Forelimb muscle (tissue), 1 donor: ENCODE results near the gene RBM42. TPM values are rescaled to one million over a fixed set of nuclear protein-coding genes. Genes with fewer than 3 reads are reported as not detected.
"Not testable (repeated sequence)": the region's sequence is repeated elsewhere in the genome, so short reads cannot be mapped to it uniquely, and the experiment has no call there.

Experiments
- DNase-seq: peaks from one replicate; pipeline ENCODE4 v3.0.0-alpha.2; 2013; ENCODE audit warnings: low read depth
- polyA plus RNA-seq: library from polyadenylated mRNA; unstranded; fragments of 120-200 nt; gene quantifications from one replicate; pipeline ENCODE4 v1.2.1, GENCODE V29; 2013; ENCODE audit not compliant: insufficient read length

Gene RBM42, protein sequence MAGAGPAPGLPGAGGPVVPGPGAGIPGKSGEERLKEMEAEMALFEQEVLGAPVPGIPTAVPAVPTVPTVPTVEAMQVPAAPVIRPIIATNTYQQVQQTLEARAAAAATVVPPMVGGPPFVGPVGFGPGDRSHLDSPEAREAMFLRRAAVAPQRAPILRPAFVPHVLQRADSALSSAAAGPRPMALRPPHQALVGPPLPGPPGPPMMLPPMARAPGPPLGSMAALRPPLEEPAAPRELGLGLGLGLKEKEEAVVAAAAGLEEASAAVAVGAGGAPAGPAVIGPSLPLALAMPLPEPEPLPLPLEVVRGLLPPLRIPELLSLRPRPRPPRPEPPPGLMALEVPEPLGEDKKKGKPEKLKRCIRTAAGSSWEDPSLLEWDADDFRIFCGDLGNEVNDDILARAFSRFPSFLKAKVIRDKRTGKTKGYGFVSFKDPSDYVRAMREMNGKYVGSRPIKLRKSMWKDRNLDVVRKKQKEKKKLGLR
- polyA plus RNA-seq = 44.1 TPM

GRCh38 chr19:35628565-35629331 is at the start of gene RBM42:
Gene RBM42 (plus strand): TSS chr19:35629036. CDS start chr19:35629154, 118 bp downstream.
- peak; percentile 98 for DNase-seq

- DNase-seq = no peak
Measured at GRCh38 chr19:35582760-35583159, 46.1 kb upstream of the RBM42 start.

GRCh38 chr19:35585848-35586247 is 43.0 kb upstream of the RBM42 start, which contains the start of gene PMIS2:
Gene PMIS2 (plus strand): TSS chr19:35586173. CDS start chr19:35586260, 87 bp downstream.
- DNase-seq = no peak

GRCh38 chr19:35587321-35587720 is 41.5 kb upstream of the RBM42 start:
- DNase-seq = no peak

- no peak for DNase-seq
Measured at GRCh38 chr19:35590875-35591274, 38.0 kb upstream of the RBM42 start.

GRCh38 chr19:35592226-35592625 is 36.6 kb upstream of the RBM42 start:
- DNase-seq = peak; percentile 19

- DNase-seq = not testable (repeated sequence)
Measured at GRCh38 chr19:35595026-35595425, 33.8 kb upstream of the RBM42 start.

DNA sequence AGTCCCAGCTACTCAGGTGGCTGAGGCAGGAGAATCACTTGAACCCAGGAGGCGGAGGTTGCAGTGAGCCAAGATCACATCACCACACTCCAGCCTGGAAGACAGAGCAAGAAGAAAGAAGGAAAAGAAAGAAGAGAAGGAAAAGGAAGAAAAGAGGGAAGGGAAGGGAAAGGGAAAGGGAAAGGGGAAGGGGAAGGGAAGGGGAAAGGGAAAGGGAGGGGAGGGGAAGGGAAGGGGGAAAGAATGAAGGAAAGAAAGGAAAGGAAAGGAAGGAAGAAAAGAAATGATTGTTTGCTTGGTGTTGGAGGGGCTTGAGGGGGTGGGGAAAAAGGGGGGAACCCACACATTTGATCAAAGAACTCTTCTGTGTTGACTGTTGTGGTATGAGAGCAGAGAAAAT is 32.9 kb upstream of the RBM42 start:
- no peak for DNase-seq

DNA sequence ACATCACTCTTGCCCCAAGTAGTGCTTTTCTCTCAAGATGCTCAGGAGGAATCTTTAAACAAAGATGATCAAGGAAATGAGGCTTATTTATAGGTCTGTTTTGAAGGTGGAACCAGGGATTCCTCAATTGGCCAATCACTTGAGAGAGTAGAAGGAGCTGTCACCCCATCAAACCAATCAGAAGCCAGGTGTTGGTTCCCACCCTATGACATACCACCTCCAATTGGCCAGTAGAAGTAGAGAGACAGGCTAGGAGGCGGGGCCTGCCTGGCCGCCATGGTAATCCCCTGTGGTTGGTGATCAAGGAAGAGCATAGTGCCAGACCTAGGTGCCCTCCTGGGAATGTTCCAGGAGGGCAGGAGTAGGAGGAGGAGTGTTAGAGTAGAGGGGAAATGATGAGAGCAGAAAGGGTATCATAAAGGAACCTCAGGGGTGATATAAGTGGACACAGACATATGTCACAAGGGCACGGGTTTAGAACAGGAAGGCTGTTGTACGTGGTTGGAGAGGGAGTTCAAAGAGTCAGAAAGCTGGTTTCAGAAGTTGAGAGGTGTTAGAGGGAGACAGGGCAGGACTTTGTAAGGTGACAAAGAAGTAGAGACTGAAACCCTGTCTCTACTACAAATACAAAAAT is 32.4 kb upstream of the RBM42 start:
- DNase-seq = no peak

GRCh38 chr19:35601971-35602370 is 26.9 kb upstream of the RBM42 start:
- DNase-seq = no peak

- DNase-seq = not testable (repeated sequence)
Measured at GRCh38 chr19:35604436-35604835, 24.4 kb upstream of the RBM42 start.

GRCh38 chr19:35607170-35607569 is 21.7 kb upstream of the RBM42 start:
- DNase-seq = not testable (repeated sequence)

DNA sequence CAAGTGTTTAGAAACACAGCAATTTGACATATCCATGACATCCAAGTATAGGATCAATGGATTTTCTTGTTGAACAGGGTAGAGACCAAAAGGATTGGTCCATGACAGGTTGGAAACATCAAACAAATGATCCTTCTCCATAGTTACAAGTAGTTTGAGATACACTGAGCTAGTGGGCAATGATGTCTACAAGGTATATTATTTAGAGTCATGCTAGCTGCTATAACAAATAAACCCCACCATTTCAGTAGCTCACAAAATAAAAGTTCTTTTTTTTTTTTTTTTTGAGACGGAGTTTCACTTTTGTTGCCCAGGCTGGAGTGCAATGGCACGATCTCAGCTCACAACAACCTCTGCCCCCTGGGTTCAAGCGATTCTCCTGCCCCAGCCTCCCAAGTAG is 21.2 kb upstream of the RBM42 start:
- no peak for DNase-seq

DNA sequence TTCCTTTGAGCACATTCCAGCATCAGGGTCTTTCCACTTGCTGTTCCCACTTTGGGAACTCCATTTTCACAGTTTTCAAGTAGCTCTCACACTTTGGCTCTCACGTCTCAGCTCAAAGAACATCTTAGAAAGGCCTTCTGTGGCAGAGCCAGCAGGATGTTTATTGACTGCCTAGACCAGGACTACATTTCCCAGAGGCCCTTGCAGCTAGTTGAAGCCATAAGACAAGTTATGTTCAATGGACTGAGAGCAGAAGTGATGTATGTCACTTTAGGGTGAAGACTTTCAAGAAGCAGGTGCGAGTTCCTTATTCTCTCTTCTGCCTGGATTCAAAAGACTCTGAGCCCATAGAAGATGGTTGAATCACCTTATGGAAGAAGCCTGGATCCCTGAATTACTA is 20.6 kb upstream of the RBM42 start:
- no peak for DNase-seq

DNA sequence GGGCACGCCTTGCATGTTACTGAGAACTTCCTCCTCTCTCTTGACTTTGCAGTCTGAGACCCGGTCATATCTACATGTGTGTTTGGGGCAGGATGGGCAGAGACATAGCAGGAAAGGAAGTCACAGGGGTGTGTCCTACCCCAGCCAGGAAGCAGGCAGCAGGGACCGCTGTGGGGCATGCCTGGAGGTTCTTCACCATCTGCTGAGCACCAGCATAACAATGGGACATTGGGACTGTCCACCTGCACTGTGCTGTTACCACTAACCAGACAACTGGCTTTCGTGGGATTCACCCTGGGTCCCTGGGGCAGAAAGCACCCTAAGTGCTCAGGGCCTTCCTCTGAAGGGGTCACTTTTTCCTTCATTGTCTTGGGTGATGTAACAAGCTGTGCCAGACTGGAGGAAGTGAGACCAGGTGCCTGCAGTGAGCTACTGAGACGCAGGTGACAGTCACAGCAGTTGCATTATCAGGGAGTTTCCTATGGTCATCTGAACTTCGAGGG is 18.9 kb upstream of the RBM42 start:
- no peak for DNase-seq

GRCh38 chr19:35612224-35612558 is 16.6 kb upstream of the RBM42 start:
- no peak for DNase-seq

- peak; percentile 73 for DNase-seq
Measured at GRCh38 chr19:35612559-35613321, 16.1 kb upstream of the RBM42 start, which contains the start of gene HAUS5. Gene HAUS5 (plus strand): TSS chr19:35612735. CDS start chr19:35612795, 60 bp downstream.

DNA sequence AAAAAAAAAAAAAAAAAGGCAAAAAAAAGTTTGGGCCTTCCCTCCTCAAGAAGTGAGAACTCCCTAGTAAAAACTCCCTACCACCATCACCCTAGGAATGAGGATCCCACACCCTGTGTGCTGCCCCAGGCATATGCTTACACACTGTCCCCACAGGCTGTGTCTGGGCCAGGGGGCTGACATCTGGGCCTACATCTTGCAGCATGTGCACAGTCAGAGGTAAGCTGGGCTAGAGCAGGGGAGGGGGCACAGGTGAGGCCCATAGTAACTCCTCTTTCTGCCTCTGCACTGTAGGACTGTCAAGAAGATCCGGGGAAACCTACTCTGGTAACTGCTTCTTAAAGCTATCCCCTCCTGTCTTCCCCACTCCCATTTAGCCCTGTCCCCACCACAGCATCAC is 15.3 kb upstream of the RBM42 start:
- DNase-seq = no peak

- no peak for DNase-seq
Measured at GRCh38 chr19:35615036-35615435, 13.8 kb upstream of the RBM42 start.

GRCh38 chr19:35618857-35619256 is 10.0 kb upstream of the RBM42 start:
- no peak for DNase-seq

DNA sequence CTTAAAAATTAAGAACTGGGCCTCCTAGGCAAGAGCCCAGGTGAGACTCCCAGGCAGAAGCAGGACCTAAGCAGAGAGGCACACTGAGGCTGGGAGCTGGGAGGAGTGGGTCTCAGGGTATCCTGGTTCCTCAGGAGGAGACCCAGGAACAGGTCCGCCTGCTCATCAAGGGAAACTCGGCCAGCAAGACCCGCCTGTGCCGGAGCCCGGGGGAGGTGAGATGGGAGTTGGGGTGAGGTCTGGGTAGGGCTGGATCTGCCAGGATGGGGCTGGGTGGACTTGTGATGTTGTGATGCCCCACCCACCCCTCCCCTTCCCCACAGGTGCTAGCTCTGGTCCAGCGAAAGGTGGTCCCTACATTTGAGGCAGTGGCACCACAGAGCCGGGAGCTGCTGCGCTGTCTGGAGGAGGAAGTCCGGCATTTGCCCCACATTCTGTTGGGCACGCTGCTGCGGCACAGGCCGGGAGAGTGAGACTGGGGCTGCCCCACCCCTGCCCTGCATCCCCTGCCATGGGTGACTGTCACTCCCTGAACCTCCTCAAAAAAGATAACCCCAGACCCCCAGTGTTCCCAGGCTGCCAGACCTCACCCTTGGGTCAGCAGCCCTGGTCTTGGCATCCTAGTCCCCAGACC is 9.4 kb upstream of the RBM42 start:
- DNase-seq = no peak
